K562 (cell line): ENCODE results near the gene ARHGAP42. TPM values are rescaled to one million over a fixed set of nuclear protein-coding genes. Genes with fewer than 3 reads are reported as not detected.

Source experiments
- EP400 ChIP-seq: fragments of 450-650 bp; IDR thresholded peaks from 2 replicates; pipeline ENCODE4 v1.6.1; 2017; ENCODE audit warnings: antibody characterized with exemption, mild to moderate bottlenecking, moderate library complexity
- ETV1 ChIP-seq: fragments of 450-650 bp; conservative IDR thresholded peaks from 2 replicates; pipeline ENCODE4 v1.6.1; 2016; ENCODE audit warnings: missing genetic modification characterization, control low read depth, low read depth, missing compliant biosample characterization
- GTF2E2 ChIP-seq: fragments of 200-800 bp; sonication (Bioruptor generic); IDR thresholded peaks from 2 replicates; pipeline ENCODE4 v1.6.1; 2016; ENCODE audit warnings: missing genetic modification characterization, missing compliant biosample characterization
- MITF ChIP-seq: IDR thresholded peaks from 2 replicates; pipeline ENCODE4 v1.6.1; 2014; ENCODE audit warnings: antibody characterized with exemption
- MTA1 ChIP-seq: fragments of 450-650 bp; IDR thresholded peaks from 2 replicates; pipeline ENCODE4 v1.6.1; 2017; ENCODE audit warnings: borderline replicate concordance
- MTA2 ChIP-seq: fragments of 450-650 bp; IDR thresholded peaks from 2 replicates; pipeline ENCODE4 v1.6.1; 2016; ENCODE audit warnings: low read depth
- NBN ChIP-seq: fragments of 450-650 bp; IDR thresholded peaks from 2 replicates; pipeline ENCODE4 v1.6.1; 2016; ENCODE audit warnings: low read depth, mild to moderate bottlenecking
- NFE2L1 ChIP-seq: fragments of 450-650 bp; IDR thresholded peaks from 2 replicates; pipeline ENCODE4 v1.6.1; 2016; ENCODE audit warnings: missing genetic modification characterization, low read depth, mild to moderate bottlenecking, missing compliant biosample characterization, moderate library complexity, borderline replicate concordance
- PML ChIP-seq: IDR thresholded peaks from 2 replicates; pipeline ENCODE4 v1.6.1; 2012; ENCODE audit warnings: low read length, inconsistent platforms
- SIN3B ChIP-seq: fragments of 450-650 bp; IDR thresholded peaks from 2 replicates; pipeline ENCODE4 v1.6.1; 2017; ENCODE audit warnings: low read depth, mild to moderate bottlenecking, moderate library complexity
- SLC30A9 ChIP-seq: fragments of 250-450 bp; sonication (Bioruptor Pico); IDR thresholded peaks from 2 replicates; pipeline ENCODE4 v1.8.0; 2022; ENCODE audit warnings: mild to moderate bottlenecking, moderate library complexity
- SRF ChIP-seq, 2 experiments: fragments of 250-450, 450-650 bp in 1 of 2; sonication (Bioruptor Pico) in 1 of 2; sonication (generic) in 1 of 2; formaldehyde crosslinking; IDR thresholded peaks; 2 replicates each; pipeline versions ENCODE4 v1.5.0 to v1.5.1; 2020 to 2022; ENCODE audit warnings: mild to moderate bottlenecking in 1 of 2, missing genetic modification reagents in 1 of 2
- SRSF1 ChIP-seq: fragments of 200-400 bp; formaldehyde crosslinking; IDR thresholded peaks from 2 replicates; pipeline ENCODE4 v1.6.1; 2017; ENCODE audit warnings: mild to moderate bottlenecking, low read depth, low read length, moderate library complexity
- STAT6 ChIP-seq: sonication (generic); formaldehyde crosslinking; IDR thresholded peaks from 2 replicates; pipeline ENCODE4 v1.8.1; 2023; ENCODE audit warnings: mild to moderate bottlenecking, missing genetic modification reagents
- TCF3 ChIP-seq: sonication (generic); formaldehyde crosslinking; IDR thresholded peaks from 2 replicates; pipeline ENCODE4 v1.4.0; 2020; ENCODE audit warnings: mild to moderate bottlenecking, missing genetic modification reagents
- TEAD4 ChIP-seq, 2 experiments: sonication (generic) in 1 of 2; formaldehyde crosslinking in 1 of 2; IDR thresholded peaks; 2 replicates each; pipeline versions ENCODE4 v1.6.1 to v1.8.0; 2012 to 2022; ENCODE audit warnings: borderline replicate concordance in 1 of 2, inconsistent platforms in 1 of 2, low read length in 1 of 2, mild to moderate bottlenecking in 1 of 2, missing genetic modification reagents in 1 of 2
- TGIF2 ChIP-seq: sonication (generic); formaldehyde crosslinking; IDR thresholded peaks from 2 replicates; pipeline ENCODE4 v1.8.1; 2022; ENCODE audit warnings: mild to moderate bottlenecking, missing genetic modification reagents, moderate library complexity
- XRCC3 ChIP-seq: fragments of 450-650 bp; IDR thresholded peaks from 2 replicates; pipeline ENCODE4 v1.6.1; 2017; ENCODE audit warnings: mild to moderate bottlenecking, moderate library complexity
- ZNF197 ChIP-seq: fragments of 200-800 bp; sonication (Bioruptor generic); IDR thresholded peaks from 2 replicates; pipeline ENCODE4 v1.6.1; 2016; ENCODE audit warnings: low read depth, missing genetic modification characterization, missing compliant biosample characterization
- ZNF384 ChIP-seq: IDR thresholded peaks from 2 replicates; pipeline ENCODE4 v1.6.1; 2012; ENCODE audit warnings: low read depth, low read length, improper control_type of control experiment
- ZNF41 ChIP-seq: fragments of 250-450 bp; sonication (Bioruptor Pico); conservative IDR thresholded peaks from 2 replicates; pipeline ENCODE4 v1.4.0; 2020; ENCODE audit warnings: mild to moderate bottlenecking
- ZNF584 ChIP-seq: fragments of 200-800 bp; sonication (Bioruptor generic); IDR thresholded peaks from 2 replicates; pipeline ENCODE4 v1.6.1; 2016; ENCODE audit warnings: low read depth, mild to moderate bottlenecking, missing genetic modification characterization, missing compliant biosample characterization
- polyA plus RNA-seq, 8 experiments: library from polyadenylated mRNA; depleted of rRNA in 4 of 8; stranded (reverse) in 5 of 8; unstranded in 3 of 8; fragments of >200 nt; fragmentation: Nextera tagmentation in 2 of 8; fragmentation: Illumina TruSeq in 1 of 8; extraction: Ambion mirVana in 2 of 8; extraction: Trizol in 1 of 8; gene quantifications; 2 replicates each; pipeline versions ENCODE4 v1.2.1 to v1.2.3, GENCODE V29; 2011 to 2014; ENCODE audit warnings: inconsistent platforms in 1 of 8, missing spikeins in 1 of 8
- total RNA-seq, 7 experiments: library from RNA; depleted of rRNA in 6 of 7; stranded (reverse); fragments of >200 nt in 6 of 7; fragmentation: Illumina TruSeq in 2 of 7; extraction: Trizol in 2 of 7; gene quantifications; 2 replicates each; pipeline versions ENCODE4 v1.2.1 to v1.2.3, GENCODE V29; 2011 to 2021; ENCODE audit warnings: low replicate concordance in 1 of 7
- TF ChIP-seq, protein P1 (sequence below): fragments of 450-650 bp; formaldehyde crosslinking; IDR thresholded peaks from 2 replicates; pipeline ENCODE4 v1.4.0; 2020; ENCODE audit warnings: mild to moderate bottlenecking, moderate library complexity
- TF ChIP-seq, protein P2 (sequence below): fragments of 450-650 bp; IDR thresholded peaks from 2 replicates; pipeline ENCODE4 v1.6.1; 2016

The ARHGAP42 gene
- total and polyA plus RNA-seq, 9 of the 15 experiments (the other 6 are each of a cell fraction or from before 2014, with no cell fraction given) = 0.95 to 6.1 (median 2.4) TPM

GRCh38 chr11:100681064-100681502, 6.0 kb upstream of the ARHGAP42 start (continued):
- TF ChIP-seq STAT6 (CRISPR knock-in tag) (no peak), TEAD4 (IDR thresholded peaks at IDR 0.05; ENCODE audit: low read length) (no peak; the same call in 1 of the 2 replicates), TEAD4 (CRISPR knock-in tag; IDR thresholded peaks at IDR 0.05; ENCODE audit: borderline replicate concordance) (no peak), SRSF1 (no peak), TGIF2 (no peak), SRF (CRISPR knock-in tag; IDR thresholded peaks at IDR 0.05) (no peak), PML (no peak), MTA1 (no peak), NBN (no peak), MTA2 (no peak), ZNF384 (no peak), EP400 (0 out of 2 replicates have a peak, but pooled peaks have one; percentile 15), SIN3B (no peak), ZNF584 (no peak), GTF2E2 (tag) (no peak), ZNF41 (CRISPR knock-in tag) (no peak), MITF (no peak), XRCC3 (no peak), SLC30A9 (CRISPR knock-in tag) (no peak), NFE2L1 (tag) (no peak), ETV1 (tag) (0 out of 2 replicates have a peak, but pooled peaks have one; percentile 16), TCF3 (CRISPR knock-in tag) (peak; percentile 35; the same call in 1 of the 2 replicates), ZNF197 (CRISPR knock-in tag) (no peak)
- TF ChIP-seq, protein P1, sequence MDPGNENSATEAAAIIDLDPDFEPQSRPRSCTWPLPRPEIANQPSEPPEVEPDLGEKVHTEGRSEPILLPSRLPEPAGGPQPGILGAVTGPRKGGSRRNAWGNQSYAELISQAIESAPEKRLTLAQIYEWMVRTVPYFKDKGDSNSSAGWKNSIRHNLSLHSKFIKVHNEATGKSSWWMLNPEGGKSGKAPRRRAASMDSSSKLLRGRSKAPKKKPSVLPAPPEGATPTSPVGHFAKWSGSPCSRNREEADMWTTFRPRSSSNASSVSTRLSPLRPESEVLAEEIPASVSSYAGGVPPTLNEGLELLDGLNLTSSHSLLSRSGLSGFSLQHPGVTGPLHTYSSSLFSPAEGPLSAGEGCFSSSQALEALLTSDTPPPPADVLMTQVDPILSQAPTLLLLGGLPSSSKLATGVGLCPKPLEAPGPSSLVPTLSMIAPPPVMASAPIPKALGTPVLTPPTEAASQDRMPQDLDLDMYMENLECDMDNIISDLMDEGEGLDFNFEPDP = no peak
- TF ChIP-seq, protein P2, sequence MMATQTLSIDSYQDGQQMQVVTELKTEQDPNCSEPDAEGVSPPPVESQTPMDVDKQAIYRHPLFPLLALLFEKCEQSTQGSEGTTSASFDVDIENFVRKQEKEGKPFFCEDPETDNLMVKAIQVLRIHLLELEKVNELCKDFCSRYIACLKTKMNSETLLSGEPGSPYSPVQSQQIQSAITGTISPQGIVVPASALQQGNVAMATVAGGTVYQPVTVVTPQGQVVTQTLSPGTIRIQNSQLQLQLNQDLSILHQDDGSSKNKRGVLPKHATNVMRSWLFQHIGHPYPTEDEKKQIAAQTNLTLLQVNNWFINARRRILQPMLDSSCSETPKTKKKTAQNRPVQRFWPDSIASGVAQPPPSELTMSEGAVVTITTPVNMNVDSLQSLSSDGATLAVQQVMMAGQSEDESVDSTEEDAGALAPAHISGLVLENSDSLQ = peak; percentile 35; the same call in 1 of the 2 replicates
